Endothelial cell of umbilical vein (primary cell): ENCODE data around the gene BTBD19. TPM values are rescaled to one million over a fixed set of nuclear protein-coding genes. Genes with fewer than 3 reads are reported as not detected.

Experiments
- BruUV-seq: library from RNA; stranded (reverse); fragments of 400-500 nt; replicated peaks from 2 replicates; lab custom pipeline; 2021; lab: Mats Ljungman, UMichigan
- CTCF ChIA-PET: fragments of 300-600, 350-600 bp; sonication (Branson Sonifier 250); formaldehyde crosslinking; loops from one replicate; lab custom pipeline; 2021; ENCODE audit warnings: antibody characterized with exemption, inconsistent platforms; lab: Charles Lee
- POLR2A ChIA-PET: fragments of 300-600, 350-600 bp; sonication (Branson Sonifier 250); formaldehyde crosslinking; loops from one replicate; lab custom pipeline; 2021; ENCODE audit warnings: antibody characterized with exemption, inconsistent platforms; lab: Charles Lee
- DNase-seq: peaks from one replicate; pipeline ENCODE4 v3.0.0-alpha.2; 2011; ENCODE audit warnings: low read depth, low spot score
- FAIRE-seq: peaks from 2 replicates; lab custom pipeline; 2011; peaks lifted over from hg19 to GRCh38; lab: Jason Lieb, UNC
- H2AFZ ChIP-seq: 2 replicates; pipeline ENCODE4 v1.6.0; 2012; ENCODE audit warnings: low read depth, low read length, control low read depth, inconsistent platforms
- H3K27ac ChIP-seq: 2 replicates; pipeline ENCODE4 v1.5.1; 2011; ENCODE audit warnings: low read depth, mild to moderate bottlenecking, control low read depth, low read length, moderate library complexity; ENCODE audit not compliant: insufficient read depth
- H3K27me3 ChIP-seq, 2 experiments: 2 replicates each; pipeline versions ENCODE4 v1.6.0 to v1.6.1; 2011; ENCODE audit warnings: low read length in 2 of 2, mixed read lengths in 1 of 2; ENCODE audit not compliant: control insufficient read depth in 2 of 2, insufficient read depth in 2 of 2
- H3K36me3 ChIP-seq, 2 experiments: 2 replicates in 1 of 2; 3 replicates in 1 of 2; pipeline ENCODE4 v1.5.1; 2011; ENCODE audit warnings: low read length in 2 of 2, mild to moderate bottlenecking in 1 of 2, moderate library complexity in 1 of 2; ENCODE audit not compliant: control insufficient read depth in 2 of 2, insufficient read depth in 2 of 2; ENCODE audit errors: extremely low read depth in 1 of 2
- H3K4me1 ChIP-seq: 3 replicates; pipeline ENCODE4 v1.5.1; 2011; ENCODE audit warnings: mild to moderate bottlenecking, low read length; ENCODE audit not compliant: control insufficient read depth, insufficient read depth; ENCODE audit errors: extremely low read depth
- H3K4me2 ChIP-seq: 2 replicates; pipeline ENCODE4 v1.6.1; 2011; ENCODE audit warnings: low read length, control low read depth, mixed read lengths; ENCODE audit not compliant: insufficient read depth
- H3K4me3 ChIP-seq, 3 experiments: fragments of 200-600 bp in 1 of 3; sonication (generic), shearing (Covaris generic) in 1 of 3; replicated peaks in 1 of 3; 2 replicates each; pipeline ENCODE4 v1.5.1; 2011 to 2016; ENCODE audit warnings: control low read depth in 3 of 3, low read length in 3 of 3, mild to moderate bottlenecking in 2 of 3, inconsistent platforms in 1 of 3, low read depth in 1 of 3, moderate library complexity in 1 of 3; ENCODE audit not compliant: insufficient read depth in 1 of 3
- H3K79me2 ChIP-seq: 2 replicates; pipeline ENCODE4 v1.6.0; 2012; ENCODE audit warnings: low read length, inconsistent platforms; ENCODE audit not compliant: control insufficient read depth, insufficient read depth
- H3K9ac ChIP-seq: replicated peaks from 2 replicates; pipeline ENCODE3; 2011; ENCODE audit warnings: low read length, control low read depth; ENCODE audit not compliant: insufficient read depth; ENCODE audit errors: extremely low read depth
- H3K9me1 ChIP-seq: replicated peaks from 3 replicates; pipeline ENCODE4 v1.6.0; 2011; ENCODE audit warnings: mild to moderate bottlenecking, low read length; ENCODE audit not compliant: control insufficient read depth, insufficient read depth; ENCODE audit errors: extremely low read depth
- H3K9me3 ChIP-seq: replicated peaks from 2 replicates; pipeline ENCODE4 v1.5.1; 2012; ENCODE audit warnings: low read length, inconsistent platforms; ENCODE audit not compliant: control insufficient read depth, insufficient read depth
- H4K20me1 ChIP-seq: replicated peaks from 2 replicates; pipeline ENCODE3; 2011; ENCODE audit warnings: mild to moderate bottlenecking, low read length; ENCODE audit not compliant: control insufficient read depth, insufficient read depth; ENCODE audit errors: extremely low read depth
- EZH2 ChIP-seq: IDR thresholded peaks from 2 replicates; pipeline ENCODE4 v1.6.1; 2012; ENCODE audit warnings: borderline replicate concordance, low read depth, mild to moderate bottlenecking, moderate library complexity, low read length, inconsistent platforms; ENCODE audit not compliant: severe bottlenecking
- FOS ChIP-seq: IDR thresholded peaks from 2 replicates; pipeline ENCODE4 v1.6.1; 2011; ENCODE audit warnings: mild to moderate bottlenecking, low read length, moderate library complexity, borderline replicate concordance; ENCODE audit not compliant: insufficient read depth
- GATA2 ChIP-seq: IDR thresholded peaks from 2 replicates; pipeline ENCODE4 v1.7.0; 2011; ENCODE audit warnings: low read depth, mild to moderate bottlenecking, moderate library complexity, mixed read lengths, low read length; ENCODE audit not compliant: insufficient read length, insufficient read depth
- JUN ChIP-seq: IDR thresholded peaks from 2 replicates; pipeline ENCODE4 v1.6.1; 2011; ENCODE audit warnings: borderline replicate concordance, low read depth; ENCODE audit not compliant: insufficient read length, insufficient read depth
- MAX ChIP-seq: IDR thresholded peaks from 2 replicates; pipeline ENCODE4 v1.6.1; 2011; ENCODE audit not compliant: insufficient read depth, insufficient read length
- MYC ChIP-seq: IDR thresholded peaks from one replicate; pipeline ENCODE4 v1.6.1; 2011; ENCODE audit warnings: mild to moderate bottlenecking, low read depth, low read length
- POLR2A ChIP-seq: IDR thresholded peaks from 2 replicates; pipeline ENCODE4 v1.6.1; 2012; ENCODE audit warnings: low read depth, mild to moderate bottlenecking, control low read depth, low read length
- POLR2AphosphoS5 ChIP-seq: IDR thresholded peaks from 2 replicates; pipeline ENCODE4 v1.6.1; 2012; ENCODE audit warnings: low read depth, mild to moderate bottlenecking, control low read depth, low read length, moderate library complexity; ENCODE audit not compliant: insufficient read depth
- dilution Hi-C: fragments of 300-500 bp; cut with MboI; formaldehyde crosslinking; loops from one replicate; pipeline ENCODE4 v1.15.0; 2019; ENCODE audit warnings: low sequenced_read_pairs; ENCODE audit not compliant: extremely low pct_ligation_motif_present
- intact Hi-C: fragments of 100-400 bp; cut with micrococcal nuclease; formaldehyde crosslinking; loops from one replicate; pipeline ENCODE4 v1.10.0; 2022
- polyA plus RNA-seq, 4 experiments: library from polyadenylated mRNA; depleted of rRNA in 3 of 4; stranded (reverse) in 3 of 4; unstranded in 1 of 4; fragments of >200 nt; gene quantifications; 2 replicates each; pipeline versions ENCODE4 v1.2.1 to v1.2.3, GENCODE V29; 2011 to 2012; ENCODE audit warnings: missing spikeins in 1 of 4
- total RNA-seq: library from RNA; stranded (reverse); gene quantifications from 2 replicates; pipeline ENCODE4 v1.2.3, GENCODE V29; 2021
- TF ChIP-seq, protein P1 (sequence below), 2 donors: IDR thresholded peaks; 1 replicate in 1 of 2; 2 replicates in 1 of 2; pipeline ENCODE4 v1.5.1; 2011; ENCODE audit warnings: low read length in 2 of 2, mild to moderate bottlenecking in 2 of 2, moderate library complexity in 2 of 2, control low read depth in 1 of 2, inconsistent platforms in 1 of 2, low read depth in 1 of 2; ENCODE audit not compliant: insufficient read depth in 1 of 2; ENCODE audit errors: extremely low read depth in 1 of 2

The BTBD19 gene
- total and polyA plus RNA-seq, 2 donors (not counting 3 experiments of a cell fraction or from before 2014, with no cell fraction given), result 69.9 to 97.9 TPM

DNA sequence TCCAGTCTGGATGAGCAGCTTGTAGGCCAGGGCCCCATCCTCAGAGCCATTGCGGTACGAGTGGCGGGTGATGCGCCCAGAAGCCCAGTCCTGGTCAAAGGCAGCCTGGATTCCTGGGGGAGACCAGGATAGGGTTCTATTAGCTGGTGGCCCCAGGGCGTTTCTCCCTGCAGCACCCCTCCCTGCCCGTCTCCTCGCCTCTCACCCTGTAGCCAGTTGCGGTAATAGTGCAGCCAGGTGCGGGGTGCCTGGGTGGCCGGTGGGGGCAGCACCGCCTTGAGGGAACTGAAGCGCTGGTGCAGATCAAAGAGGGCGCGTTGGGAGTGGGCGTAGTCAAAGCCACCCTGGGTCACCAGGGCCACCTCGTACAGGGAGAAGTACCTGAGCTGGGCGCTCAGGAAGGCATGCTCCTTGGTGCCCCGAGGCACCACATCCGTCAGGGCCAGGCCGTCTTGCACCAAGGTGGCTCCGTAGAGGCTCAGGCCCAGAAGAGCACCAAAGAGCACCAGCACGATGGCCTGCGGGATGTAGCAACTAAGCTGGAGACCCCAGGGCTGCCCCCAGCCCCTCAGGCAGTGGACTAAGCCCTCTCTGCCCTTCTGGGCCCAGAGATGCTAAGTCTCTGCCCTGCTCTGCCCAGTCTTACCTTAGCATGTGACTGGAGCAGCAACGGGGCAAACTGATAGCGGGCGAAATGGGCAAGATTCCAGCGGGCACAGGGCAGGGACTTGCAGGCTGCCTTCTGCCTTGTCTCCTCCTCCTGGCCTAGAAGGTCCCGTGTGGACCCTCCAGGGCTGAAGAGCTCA is 19.1 kb downstream of the BTBD19 start:
- no peaks in the 10 kb centered on the region for H3K79me2 ChIP-seq
- CTCF ChIA-PET, result interaction anchor here (0.6 to 0.7 kb wide), 2 partner anchors 34 to 37 kb away, joined by 3 read pairs; no protein-coding TSS in a partner anchor
- H3K27me3 ChIP-seq, result no peaks in the 10 kb centered on the region
- TF ChIP-seq MAX (no peak), MYC (no peak), FOS (no peak), POLR2A (no peak), JUN (no peak), POLR2AphosphoS5 (no peak), EZH2 (no peak), GATA2 (no peak)
- TF ChIP-seq, protein P1, sequence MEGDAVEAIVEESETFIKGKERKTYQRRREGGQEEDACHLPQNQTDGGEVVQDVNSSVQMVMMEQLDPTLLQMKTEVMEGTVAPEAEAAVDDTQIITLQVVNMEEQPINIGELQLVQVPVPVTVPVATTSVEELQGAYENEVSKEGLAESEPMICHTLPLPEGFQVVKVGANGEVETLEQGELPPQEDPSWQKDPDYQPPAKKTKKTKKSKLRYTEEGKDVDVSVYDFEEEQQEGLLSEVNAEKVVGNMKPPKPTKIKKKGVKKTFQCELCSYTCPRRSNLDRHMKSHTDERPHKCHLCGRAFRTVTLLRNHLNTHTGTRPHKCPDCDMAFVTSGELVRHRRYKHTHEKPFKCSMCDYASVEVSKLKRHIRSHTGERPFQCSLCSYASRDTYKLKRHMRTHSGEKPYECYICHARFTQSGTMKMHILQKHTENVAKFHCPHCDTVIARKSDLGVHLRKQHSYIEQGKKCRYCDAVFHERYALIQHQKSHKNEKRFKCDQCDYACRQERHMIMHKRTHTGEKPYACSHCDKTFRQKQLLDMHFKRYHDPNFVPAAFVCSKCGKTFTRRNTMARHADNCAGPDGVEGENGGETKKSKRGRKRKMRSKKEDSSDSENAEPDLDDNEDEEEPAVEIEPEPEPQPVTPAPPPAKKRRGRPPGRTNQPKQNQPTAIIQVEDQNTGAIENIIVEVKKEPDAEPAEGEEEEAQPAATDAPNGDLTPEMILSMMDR (IDR thresholded peaks at IDR 0.05; ENCODE audit: extremely low read depth in 1 of 2, insufficient read depth in 1 of 2, low read depth in 1 of 2, low read length in 2 of 2), result no peak
- no peaks in the 10 kb centered on the region for H3K36me3 ChIP-seq
- no peaks in the 10 kb centered on the region for H3K4me1 ChIP-seq
- no TSS peak for BruUV-seq
- H3K9me1 ChIP-seq, result no peaks in the 10 kb centered on the region
- H4K20me1 ChIP-seq, result no peaks in the 10 kb centered on the region
- no peak overlapping the region for H2AFZ ChIP-seq
- no peak overlapping the region for H3K4me2 ChIP-seq
- H3K27ac ChIP-seq, result no peak overlapping the region
- no peak for FAIRE-seq
- H3K9ac ChIP-seq, result no peak overlapping the region
- H3K9me3 ChIP-seq, result no peaks in the 10 kb centered on the region
- POLR2A ChIA-PET, result no interaction called here
- dilution Hi-C loops (no loop called here), intact Hi-C loops (no loop called here)
- H3K4me3 ChIP-seq, result no peak overlapping the region
- DNase-seq, result no peak
